ENCODE results near the gene SKAP2.

Gene SKAP2

GRCh38 chr7:26864309-26865093 lies at the start of gene SKAP2:
Gene SKAP2, minus strand, starts transcription at chr7:26864590. Its CDS starts 161 bp downstream, at chr7:26864429.
- DNase-seq (ENCODE audit: low read depth), result peak; percentile 98

GRCh38 chr7:26912933-26913536 lies 48.6 kb upstream of the SKAP2 start:
- no peak for DNase-seq (ENCODE audit: low read depth)

- no peak for DNase-seq (ENCODE audit: low read depth)
Measured at GRCh38 chr7:26912338-26912737, 47.9 kb upstream of the SKAP2 start.

- DNase-seq (ENCODE audit: low read depth), result peak; percentile 51
Measured at GRCh38 chr7:26910221-26910620, 45.8 kb upstream of the SKAP2 start.

- no peak for DNase-seq (ENCODE audit: low read depth)
Measured at GRCh38 chr7:26900251-26900650, 35.9 kb upstream of the SKAP2 start.

- DNase-seq (ENCODE audit: low read depth), result no peak
Measured at GRCh38 chr7:26899519-26899918, 35.1 kb upstream of the SKAP2 start.

GRCh38 chr7:26898891-26899290 lies 34.5 kb upstream of the SKAP2 start:
- no peak for DNase-seq (ENCODE audit: low read depth)

- DNase-seq (ENCODE audit: low read depth), result no peak
Measured at GRCh38 chr7:26897928-26898327, 33.5 kb upstream of the SKAP2 start.

- no peak for DNase-seq (ENCODE audit: low read depth)
Measured at GRCh38 chr7:26891400-26892350, 27.3 kb upstream of the SKAP2 start.

- no peak for DNase-seq (ENCODE audit: low read depth)
Measured at GRCh38 chr7:26880852-26881251, 16.5 kb upstream of the SKAP2 start.

GRCh38 chr7:26879671-26880070 lies 15.3 kb upstream of the SKAP2 start:
- DNase-seq (ENCODE audit: low read depth), result no peak

- no peak for DNase-seq (ENCODE audit: low read depth)
Measured at GRCh38 chr7:26868841-26869495, 4.6 kb upstream of the SKAP2 start.

GRCh38 chr7:26865094-26865388 lies 651 bp upstream of the SKAP2 start:
- DNase-seq (ENCODE audit: low read depth), result no peak

GRCh38 chr7:26863518-26864308 lies 677 bp downstream of the SKAP2 start:
- DNase-seq (ENCODE audit: low read depth), result peak; percentile 22

GRCh38 chr7:26862834-26863233 lies 1.6 kb downstream of the SKAP2 start:
- no peak for DNase-seq (ENCODE audit: low read depth)

- DNase-seq (ENCODE audit: low read depth), result no peak
Measured at GRCh38 chr7:26861050-26861449, 3.3 kb downstream of the SKAP2 start.

GRCh38 chr7:26860361-26860760 lies 4.0 kb downstream of the SKAP2 start:
- DNase-seq (ENCODE audit: low read depth), result no peak

- no peak for DNase-seq (ENCODE audit: low read depth)
Measured at GRCh38 chr7:26859720-26860119, 4.7 kb downstream of the SKAP2 start.

GRCh38 chr7:26858735-26859134 lies 5.7 kb downstream of the SKAP2 start:
- no peak for DNase-seq (ENCODE audit: low read depth)

GRCh38 chr7:26858241-26858715 lies 6.1 kb downstream of the SKAP2 start:
- no peak for DNase-seq (ENCODE audit: low read depth)

- peak; percentile 3 for DNase-seq (ENCODE audit: low read depth)
Measured at GRCh38 chr7:26857506-26858240, 6.7 kb downstream of the SKAP2 start.
